GM10266 (cell line): Measurements from ENCODE around the gene SGK1.
A peak's percentile ranks its signal among the peaks of the same experiment; 100 is the strongest.
"Not testable (repeated sequence)": the region's sequence is repeated elsewhere in the genome, so short reads cannot be mapped to it uniquely, and the experiment has no call there.

ENCODE experiments used
- DNase-seq: peaks from one replicate; pipeline ENCODE4 v3.0.0; 2012; ENCODE audit errors: extremely low spot score
- TF ChIP-seq, protein P1 (sequence below): IDR thresholded peaks from 2 replicates; pipeline ENCODE4 v1.5.1; 2012; ENCODE audit warnings: mild to moderate bottlenecking, low read depth; ENCODE audit not compliant: control insufficient read depth, insufficient read depth; ENCODE audit errors: missing control alignments

The SGK1 gene

GRCh38 chr6:134245041-134245440, 72.9 kb downstream of the SGK1 start:
- TF ChIP-seq, protein P1, sequence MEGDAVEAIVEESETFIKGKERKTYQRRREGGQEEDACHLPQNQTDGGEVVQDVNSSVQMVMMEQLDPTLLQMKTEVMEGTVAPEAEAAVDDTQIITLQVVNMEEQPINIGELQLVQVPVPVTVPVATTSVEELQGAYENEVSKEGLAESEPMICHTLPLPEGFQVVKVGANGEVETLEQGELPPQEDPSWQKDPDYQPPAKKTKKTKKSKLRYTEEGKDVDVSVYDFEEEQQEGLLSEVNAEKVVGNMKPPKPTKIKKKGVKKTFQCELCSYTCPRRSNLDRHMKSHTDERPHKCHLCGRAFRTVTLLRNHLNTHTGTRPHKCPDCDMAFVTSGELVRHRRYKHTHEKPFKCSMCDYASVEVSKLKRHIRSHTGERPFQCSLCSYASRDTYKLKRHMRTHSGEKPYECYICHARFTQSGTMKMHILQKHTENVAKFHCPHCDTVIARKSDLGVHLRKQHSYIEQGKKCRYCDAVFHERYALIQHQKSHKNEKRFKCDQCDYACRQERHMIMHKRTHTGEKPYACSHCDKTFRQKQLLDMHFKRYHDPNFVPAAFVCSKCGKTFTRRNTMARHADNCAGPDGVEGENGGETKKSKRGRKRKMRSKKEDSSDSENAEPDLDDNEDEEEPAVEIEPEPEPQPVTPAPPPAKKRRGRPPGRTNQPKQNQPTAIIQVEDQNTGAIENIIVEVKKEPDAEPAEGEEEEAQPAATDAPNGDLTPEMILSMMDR: no peak
- no peak for DNase-seq

DNA sequence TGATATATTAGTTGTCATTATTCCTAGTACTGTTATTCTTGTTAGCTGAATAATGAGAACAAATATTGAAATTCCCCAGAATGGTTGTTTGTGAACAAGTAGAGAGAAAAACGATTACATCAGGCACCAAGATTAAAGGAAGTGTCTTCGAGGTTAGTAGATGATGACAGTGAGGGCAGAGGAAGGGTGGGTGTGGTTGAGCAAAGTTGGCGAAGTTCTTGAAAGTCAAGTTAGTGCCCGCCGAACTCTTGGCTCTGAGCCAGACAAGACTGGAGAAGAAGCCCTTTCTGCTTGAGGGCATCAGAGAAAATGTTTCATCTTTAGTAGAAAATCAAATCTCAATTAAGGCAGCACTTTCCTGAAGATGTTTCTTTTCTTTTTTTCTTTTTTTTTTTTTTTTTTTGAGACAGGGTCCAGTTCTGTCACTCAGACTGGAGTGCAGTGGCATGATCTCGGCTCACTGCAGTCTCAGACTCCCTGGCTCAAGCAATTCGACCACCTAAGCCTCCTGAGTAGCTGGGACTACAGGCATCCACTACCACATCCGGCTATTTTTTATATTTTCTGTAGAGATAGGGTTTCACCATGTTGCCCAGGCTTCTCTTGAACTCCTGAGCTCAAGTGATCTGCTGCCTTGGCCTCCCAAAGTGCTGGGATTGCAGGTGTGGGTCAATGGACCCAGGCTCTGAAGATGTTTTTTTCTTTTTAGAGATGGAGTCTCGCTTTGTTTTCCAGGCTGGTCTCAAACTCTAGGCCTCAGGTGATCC, 77.1 kb downstream of the SGK1 start:
- TF ChIP-seq, protein P1: no peak
- no peak for DNase-seq

DNA sequence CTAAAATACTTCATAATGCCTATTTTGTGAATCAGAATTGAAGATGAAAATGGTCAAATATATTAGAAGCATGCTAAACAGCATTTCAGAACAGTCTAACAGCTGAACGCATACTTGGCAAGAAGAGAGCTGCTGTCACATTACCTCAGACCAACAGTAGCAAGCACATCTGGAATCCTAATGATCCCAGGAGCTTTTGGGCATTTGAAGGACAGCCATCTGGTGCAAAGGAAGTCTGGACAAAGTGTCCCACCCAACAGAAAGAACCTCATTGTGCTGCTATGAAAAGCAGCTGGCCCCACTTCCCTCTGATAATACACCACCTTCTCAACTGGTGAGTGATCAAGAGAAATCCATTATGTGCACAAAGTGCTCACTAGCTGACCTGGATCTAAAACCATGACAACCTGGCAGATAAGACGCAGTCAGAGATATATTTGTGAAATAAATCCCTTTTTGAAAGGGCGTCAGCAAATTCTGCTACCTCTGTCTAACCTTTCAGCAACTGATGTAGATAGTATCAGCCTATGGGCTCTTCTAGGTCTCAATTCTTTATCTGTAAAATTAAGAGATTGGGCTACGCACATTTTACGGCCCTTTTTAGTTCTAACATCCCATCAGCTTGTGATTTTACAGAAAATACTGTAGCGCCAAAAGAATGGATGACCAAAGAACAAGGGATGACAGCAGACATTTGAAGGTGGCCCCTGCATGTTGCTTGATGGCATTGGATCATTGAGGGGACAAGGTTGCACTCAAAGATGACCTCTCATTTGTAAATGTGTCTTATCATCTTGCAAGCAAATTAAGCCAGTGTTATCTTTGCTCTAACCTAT, 78.7 kb downstream of the SGK1 start:
- TF ChIP-seq, protein P1: no peak
- DNase-seq: no peak

- TF ChIP-seq, protein P1: no peak
- DNase-seq: no peak
Measured at GRCh38 chr6:134238006-134238405, 79.9 kb downstream of the SGK1 start.

GRCh38 chr6:134235937-134236751, 81.8 kb downstream of the SGK1 start:
- TF ChIP-seq, protein P1: no peak
- DNase-seq: peak; percentile 67

DNA sequence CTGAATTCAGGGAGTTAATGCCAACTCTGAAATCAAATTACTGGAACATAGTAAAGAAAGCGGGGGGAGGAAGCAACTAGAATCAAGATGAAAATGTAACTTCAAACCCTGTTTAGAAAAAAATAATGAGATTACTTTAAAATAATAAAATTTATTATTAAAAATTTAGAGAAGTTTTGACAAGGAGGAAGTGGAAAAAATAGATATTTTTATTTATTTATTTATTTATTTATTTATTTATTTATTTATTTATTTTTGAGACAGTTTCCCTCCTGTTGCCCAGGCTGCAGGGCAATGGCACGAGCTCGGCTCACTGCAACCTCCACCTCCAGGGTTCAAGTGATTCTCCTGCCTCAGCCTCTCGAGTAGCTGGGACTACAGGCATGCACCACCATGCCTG, 82.6 kb downstream of the SGK1 start:
- DNase-seq: not testable (repeated sequence)

DNA sequence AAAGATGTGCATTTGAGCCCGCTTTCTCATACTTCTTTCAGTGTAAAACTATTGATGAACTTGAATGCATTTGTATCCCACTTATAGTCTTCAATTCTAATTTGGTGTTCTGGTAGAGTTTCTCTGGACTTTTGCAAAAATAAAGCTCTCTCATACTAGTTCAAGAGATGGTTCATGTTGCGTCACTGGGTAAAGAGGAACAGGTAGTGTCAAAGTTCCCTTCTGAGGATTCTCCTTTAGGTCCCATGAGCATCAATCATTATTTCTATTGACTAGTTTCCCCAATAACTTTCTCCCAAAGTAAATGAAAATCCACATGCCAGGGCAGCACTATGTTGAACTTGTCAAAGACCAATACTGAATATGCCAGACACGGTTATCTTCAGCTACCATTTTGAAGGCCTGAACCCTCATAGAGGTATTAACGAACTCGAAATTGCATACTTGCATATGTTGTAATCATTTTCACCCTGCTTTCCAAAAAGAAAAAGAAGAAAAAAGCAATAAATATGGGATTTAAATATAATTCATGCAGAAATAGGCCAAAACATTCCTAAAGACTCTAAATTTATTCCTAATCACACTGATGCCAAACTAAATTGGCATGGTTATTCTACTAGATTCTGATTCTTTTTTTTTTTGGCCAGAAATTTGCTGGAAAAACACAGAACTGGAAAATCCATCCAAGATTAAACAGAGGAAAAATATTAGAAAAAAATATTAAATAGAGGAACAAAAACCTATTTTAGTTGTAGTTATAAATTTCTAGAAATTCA, 84.5 kb downstream of the SGK1 start:
- DNase-seq: no peak
- TF ChIP-seq, protein P1: no peak
